Uterus (tissue), 4 donors: ENCODE measurements around the gene FRMD7. TPM values are rescaled to one million over a fixed set of nuclear protein-coding genes. Genes with fewer than 3 reads are reported as not detected.
"Not testable (repeated sequence)": the region's sequence is repeated elsewhere in the genome, so short reads cannot be mapped to it uniquely, and the experiment has no call there.

Source experiments
- DNase-seq, 2 donors: peaks; one replicate each; pipeline ENCODE4 v3.0.0-alpha.2; 2019 to 2020
- H3K27ac ChIP-seq, 2 donors: fragments of 200-600 bp; sonication (generic); 1 replicate in 1 of 2; 2 replicates in 1 of 2; pipeline ENCODE4 v1.5.1; 2016 to 2018
- H3K27me3 ChIP-seq, 2 donors: fragments of 200-600 bp; sonication (generic); one replicate each; pipeline ENCODE4 v1.5.1; 2018 to 2019; ENCODE audit warnings: control low read depth in 1 of 2
- H3K36me3 ChIP-seq, 2 donors: fragments of 200-600 bp; sonication (generic); one replicate each; pipeline ENCODE4 v1.5.1; 2019; ENCODE audit warnings: control low read depth in 1 of 2
- H3K4me1 ChIP-seq, 2 donors: fragments of 200-600 bp; sonication (generic); one replicate each; pipeline ENCODE4 v1.5.1; 2018 to 2019; ENCODE audit warnings: control low read depth in 1 of 2
- H3K4me3 ChIP-seq, 2 donors: fragments of 200-600 bp; sonication (generic); 1 replicate in 1 of 2; 2 replicates in 1 of 2; pipeline ENCODE4 v1.5.1; 2018 to 2019; ENCODE audit warnings: mild to moderate bottlenecking in 1 of 2
- H3K9me3 ChIP-seq, 2 donors: fragments of 200-600 bp; sonication (generic); one replicate each; pipeline ENCODE4 v1.5.1; 2019; ENCODE audit warnings: control low read depth in 1 of 2
- CTCF ChIP-seq, 4 experiments: fragments of 200-600 bp in 2 of 4; fragments of 450-650 bp in 2 of 4; sonication (generic) in 2 of 4; IDR thresholded peaks; one replicate each; pipeline ENCODE4 v1.5.1; 2016 to 2019; ENCODE audit warnings: antibody characterized with exemption in 4 of 4, mild to moderate bottlenecking in 2 of 4, moderate library complexity in 1 of 4
- POLR2A ChIP-seq, 2 donors: fragments of 450-650 bp; IDR thresholded peaks; one replicate each; pipeline ENCODE4 v1.6.1; 2016; ENCODE audit warnings: antibody characterized with exemption in 2 of 2, mild to moderate bottlenecking in 1 of 2, moderate library complexity in 1 of 2
- intact Hi-C: fragments of 100-400 bp; cut with DNase I; formaldehyde crosslinking; loops from one replicate; pipeline ENCODE4 v1.15.1; 2023; ENCODE audit warnings: low total_unique reads
- total RNA-seq, 4 donors: library from RNA; depleted of rRNA in 3 of 4; stranded (reverse); fragments of >200 nt in 3 of 4; gene quantifications; one replicate each; pipeline versions ENCODE4 v1.1.0 to v1.2.4, GENCODE V29; 2014 to 2023
- donor health status: DM: yes; HTN: yes; CAD: no.

The FRMD7 gene
- total RNA-seq, 4 donors from 2014 or later, result 1.6 to 5.9 (median 3.9) TPM

DNA sequence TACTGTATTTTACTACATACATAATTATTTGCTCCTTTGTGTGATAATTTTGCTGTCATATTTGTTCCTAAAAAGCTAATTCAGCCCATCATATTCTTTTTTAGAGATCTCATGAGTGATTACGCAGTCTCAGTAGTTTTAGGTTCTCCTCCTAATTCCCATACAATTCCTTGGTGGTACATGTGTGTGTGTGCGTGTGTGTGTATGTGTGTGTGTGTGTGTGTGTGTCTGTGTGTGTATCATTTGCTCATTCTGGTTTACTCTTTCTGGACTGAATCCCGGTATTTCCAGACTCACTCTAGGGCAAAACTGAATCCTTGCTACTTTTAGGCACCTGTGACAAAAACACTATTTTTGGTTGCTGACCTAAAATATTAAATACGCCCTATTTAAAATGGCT, 69.8 kb downstream of the FRMD7 start:
- Histone ChIP-seq H3K27me3 (no peaks in the 10 kb centered on the region), H3K9me3 (no peaks in the 10 kb centered on the region), H3K36me3 (no peaks in the 10 kb centered on the region), H3K27ac (no peak overlapping the region), H3K4me3 (no peak overlapping the region), H3K4me1 (peaks cover 0 to 5% of the 10 kb centered on the region in 2 donors)
- intact Hi-C loops, result no loop called here
- TF ChIP-seq POLR2A (IDR thresholded peaks at IDR 0.05) (no peak), CTCF (IDR thresholded peaks at IDR 0.05) (no peak)
- DNase-seq, result no peak

GRCh38 chrX:132051778-132052177, 76.0 kb downstream of the FRMD7 start:
- H3K27me3 ChIP-seq, H3K4me1 ChIP-seq, DNase-seq, H3K4me3 ChIP-seq, H3K9me3 ChIP-seq, H3K36me3 ChIP-seq, H3K27ac ChIP-seq, intact Hi-C loops: not testable (repeated sequence)

GRCh38 chrX:132046533-132046932, 81.3 kb downstream of the FRMD7 start:
- Histone ChIP-seq H3K9me3 (no peaks in the 10 kb centered on the region), H3K4me3 (no peak overlapping the region), H3K27me3 (peaks cover 0 to 5% of the 10 kb centered on the region in 2 donors), H3K4me1 (no peaks in the 10 kb centered on the region), H3K27ac (no peak overlapping the region), H3K36me3 (no peaks in the 10 kb centered on the region)
- intact Hi-C loops, result no loop called here
- TF ChIP-seq POLR2A (IDR thresholded peaks at IDR 0.05) (no peak), CTCF (IDR thresholded peaks at IDR 0.05) (no peak)
- no peak for DNase-seq

- peaks cover 0 to 8% of the 10 kb centered on the region in 2 donors for H3K27me3 ChIP-seq
- no peak for DNase-seq
- H3K27ac ChIP-seq, result no peak overlapping the region
- H3K4me3 ChIP-seq, result no peak overlapping the region
- no peaks in the 10 kb centered on the region for H3K36me3 ChIP-seq
- TF ChIP-seq CTCF (IDR thresholded peaks at IDR 0.05) (no peak), POLR2A (IDR thresholded peaks at IDR 0.05) (no peak)
- intact Hi-C loops, result no loop called here
- no peaks in the 10 kb centered on the region for H3K9me3 ChIP-seq
- H3K4me1 ChIP-seq, result no peaks in the 10 kb centered on the region
Measured at GRCh38 chrX:132045456-132045855, 82.4 kb downstream of the FRMD7 start.

DNA sequence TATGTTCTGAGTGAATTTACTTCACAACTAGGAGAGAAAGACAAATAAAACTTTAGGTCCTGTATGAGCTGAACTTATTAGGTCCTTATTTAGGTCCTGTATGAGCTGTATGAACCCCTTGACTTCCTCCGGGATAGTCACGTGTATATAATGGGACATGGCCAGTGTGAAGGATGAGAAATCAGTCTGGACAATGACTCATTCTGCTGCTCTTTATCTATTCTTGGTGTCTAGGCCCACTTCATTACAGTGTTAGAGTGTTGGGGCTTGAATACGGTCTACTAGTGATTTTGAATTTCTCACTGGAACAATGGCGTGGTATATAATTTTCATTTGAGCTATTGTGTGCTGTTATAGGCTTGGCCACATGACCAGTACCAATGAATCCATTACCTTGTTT, 82.9 kb downstream of the FRMD7 start:
- no peak overlapping the region for H3K27ac ChIP-seq
- no peaks in the 10 kb centered on the region for H3K4me1 ChIP-seq
- H3K4me3 ChIP-seq, result no peak overlapping the region
- H3K36me3 ChIP-seq, result no peaks in the 10 kb centered on the region
- no peaks in the 10 kb centered on the region for H3K9me3 ChIP-seq
- intact Hi-C loops, result no loop called here
- H3K27me3 ChIP-seq, result peaks cover 0 to 8% of the 10 kb centered on the region in 2 donors
- DNase-seq, result no peak
- no peak for TF ChIP-seq CTCF (IDR thresholded peaks at IDR 0.05)
- no peak for TF ChIP-seq POLR2A (IDR thresholded peaks at IDR 0.05)

GRCh38 chrX:132043977-132044376, 83.8 kb downstream of the FRMD7 start:
- no peak for TF ChIP-seq POLR2A (IDR thresholded peaks at IDR 0.05)
- TF ChIP-seq CTCF (IDR thresholded peaks at IDR 0.05), result no peak
- no peaks in the 10 kb centered on the region for H3K36me3 ChIP-seq
- no peak overlapping the region for H3K4me3 ChIP-seq
- intact Hi-C loops, result no loop called here
- no peaks in the 10 kb centered on the region for H3K9me3 ChIP-seq
- peaks cover 0 to 15% of the 10 kb centered on the region in 2 donors for H3K27me3 ChIP-seq
- no peak for DNase-seq
- H3K27ac ChIP-seq, result no peak overlapping the region
- H3K4me1 ChIP-seq, result no peaks in the 10 kb centered on the region
